OCI-LY7 (cell line): ENCODE measurements around the gene MTHFD1.

ENCODE experiments used
- CTCF ChIP-seq: fragments of 200-600 bp; sonication (generic); conservative IDR thresholded peaks from 2 replicates; pipeline ENCODE4 v1.5.1; 2014; ENCODE audit warnings: mild to moderate bottlenecking, antibody characterized with exemption, low read length, moderate library complexity, mixed read lengths
- EZH2phosphoT487 ChIP-seq: fragments of 200-600 bp; sonication (generic); IDR thresholded peaks from 2 replicates; pipeline ENCODE4 v1.6.1; 2018; ENCODE audit warnings: low read depth, borderline replicate concordance, mild to moderate bottlenecking, mixed run types, antibody characterized with exemption, low read length, moderate library complexity, mixed read lengths

DNA sequence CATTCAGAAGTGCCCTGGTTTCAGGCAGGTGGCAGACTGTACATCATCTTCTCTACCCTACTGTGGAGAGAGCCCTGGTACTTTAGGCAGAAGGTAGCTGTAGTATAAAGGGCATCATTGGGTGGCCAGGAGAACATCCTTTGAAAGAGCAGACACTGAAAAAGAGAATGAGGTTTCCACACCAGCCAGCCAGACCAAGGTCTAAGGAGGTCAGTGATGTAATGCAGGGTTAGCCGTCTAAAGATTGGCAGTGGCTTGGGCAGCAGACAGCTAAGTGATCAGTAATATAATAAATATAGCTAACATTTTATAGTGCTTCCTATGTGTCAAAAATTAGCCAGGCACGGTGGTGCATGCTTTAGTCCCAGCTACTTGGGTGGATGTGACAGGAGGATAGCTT is 103.5 kb downstream of the MTHFD1 start:
- TF ChIP-seq EZH2phosphoT487 (no peak), CTCF (no peak)
